Measurements from ENCODE around the gene ABL1.
"Not testable (repeated sequence)": the region's sequence is repeated elsewhere in the genome, so short reads cannot be mapped to it uniquely, and the experiment has no call there.

DNA sequence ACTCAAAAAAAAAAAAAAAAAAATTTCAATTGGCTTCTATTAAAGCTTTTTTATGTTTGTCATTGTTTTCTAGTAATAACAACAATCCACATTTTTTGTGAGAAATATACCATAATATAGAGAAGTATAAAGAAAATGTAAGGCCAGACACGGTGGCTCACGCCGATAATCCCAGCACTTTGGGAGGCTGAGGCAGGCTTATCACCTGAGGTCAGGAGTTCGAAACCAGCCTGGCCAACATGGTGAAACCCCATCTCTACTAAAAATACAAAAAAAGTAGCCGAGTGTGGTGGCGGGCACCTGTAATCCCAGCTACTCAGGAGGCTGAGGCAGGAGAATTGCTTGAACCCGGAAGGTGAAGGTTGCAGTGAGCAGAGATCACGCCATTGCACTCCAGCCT lies 13.5 kb downstream of the ABL1 start:
- TF ChIP-seq, protein P1, sequence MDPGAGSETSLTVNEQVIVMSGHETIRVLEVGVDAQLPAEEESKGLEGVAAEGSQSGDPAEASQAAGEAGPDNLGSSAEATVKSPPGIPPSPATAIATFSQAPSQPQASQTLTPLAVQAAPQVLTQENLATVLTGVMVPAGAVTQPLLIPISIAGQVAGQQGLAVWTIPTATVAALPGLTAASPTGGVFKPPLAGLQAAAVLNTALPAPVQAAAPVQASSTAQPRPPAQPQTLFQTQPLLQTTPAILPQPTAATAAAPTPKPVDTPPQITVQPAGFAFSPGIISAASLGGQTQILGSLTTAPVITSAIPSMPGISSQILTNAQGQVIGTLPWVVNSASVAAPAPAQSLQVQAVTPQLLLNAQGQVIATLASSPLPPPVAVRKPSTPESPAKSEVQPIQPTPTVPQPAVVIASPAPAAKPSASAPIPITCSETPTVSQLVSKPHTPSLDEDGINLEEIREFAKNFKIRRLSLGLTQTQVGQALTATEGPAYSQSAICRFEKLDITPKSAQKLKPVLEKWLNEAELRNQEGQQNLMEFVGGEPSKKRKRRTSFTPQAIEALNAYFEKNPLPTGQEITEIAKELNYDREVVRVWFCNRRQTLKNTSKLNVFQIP (CRISPR knock-in tag; IDR thresholded peaks at IDR 0.05; ENCODE audit: borderline replicate concordance, low read depth), result not testable (repeated sequence)
- TF ChIP-seq CSDC2 (CRISPR knock-in tag; IDR thresholded peaks at IDR 0.05), result not testable (repeated sequence)
